IMR-90 (cell line): ENCODE results near the gene DHRS13.

ENCODE experiments used
- BHLHE40 ChIP-seq: fragments of 150-350 bp; IDR thresholded peaks from 2 replicates; pipeline ENCODE4 v1.6.1; 2016; ENCODE audit warnings: mild to moderate bottlenecking, low read depth, low read length
- CEBPB ChIP-seq: IDR thresholded peaks from 2 replicates; pipeline ENCODE4 v1.6.1; 2012; ENCODE audit warnings: low read depth, low read length, improper control_type of control experiment
- CHD1 ChIP-seq: IDR thresholded peaks from 2 replicates; pipeline ENCODE4 v1.6.1; 2012; ENCODE audit warnings: low read depth, low read length, improper control_type of control experiment
- FOS ChIP-seq: fragments of 150-350 bp; IDR thresholded peaks from 2 replicates; pipeline ENCODE4 v1.6.1; 2016; ENCODE audit warnings: low read depth, low read length
- MAZ ChIP-seq: IDR thresholded peaks from 2 replicates; pipeline ENCODE4 v1.6.1; 2012; ENCODE audit warnings: low read depth, mild to moderate bottlenecking, low read length, improper control_type of control experiment, moderate library complexity, borderline replicate concordance
- POLR2A ChIP-seq: IDR thresholded peaks from 2 replicates; pipeline ENCODE4 v1.6.1; 2012; ENCODE audit warnings: mild to moderate bottlenecking, low read depth, low read length
- RAD21 ChIP-seq: IDR thresholded peaks from 2 replicates; pipeline ENCODE4 v1.6.1; 2012; ENCODE audit warnings: low read length, improper control_type of control experiment
- RCOR1 ChIP-seq: IDR thresholded peaks from 2 replicates; pipeline ENCODE4 v1.6.1; 2012; ENCODE audit warnings: mild to moderate bottlenecking, low read length, improper control_type of control experiment; ENCODE audit not compliant: insufficient replicate concordance
- SMC3 ChIP-seq: fragments of 150-350 bp; IDR thresholded peaks from 2 replicates; pipeline ENCODE4 v1.6.1; 2016; ENCODE audit warnings: low read depth, mild to moderate bottlenecking, antibody characterized with exemption, low read length, moderate library complexity
- TF ChIP-seq, protein P1 (sequence below): conservative IDR thresholded peaks from 2 replicates; pipeline ENCODE4 v1.5.1; 2012; ENCODE audit warnings: mild to moderate bottlenecking, low read depth, low read length, improper control_type of control experiment
- TF ChIP-seq, protein P2 (sequence below): fragments of 150-350 bp; IDR thresholded peaks from 2 replicates; pipeline ENCODE4 v1.6.1; 2016; ENCODE audit warnings: low read depth, mild to moderate bottlenecking, low read length, moderate library complexity, borderline replicate concordance
- TF ChIP-seq, protein P3 (sequence below): fragments of 150-350 bp; IDR thresholded peaks from 2 replicates; pipeline ENCODE4 v1.6.1; 2017; ENCODE audit warnings: mild to moderate bottlenecking, antibody characterized with exemption, low read length, low read depth

DNA sequence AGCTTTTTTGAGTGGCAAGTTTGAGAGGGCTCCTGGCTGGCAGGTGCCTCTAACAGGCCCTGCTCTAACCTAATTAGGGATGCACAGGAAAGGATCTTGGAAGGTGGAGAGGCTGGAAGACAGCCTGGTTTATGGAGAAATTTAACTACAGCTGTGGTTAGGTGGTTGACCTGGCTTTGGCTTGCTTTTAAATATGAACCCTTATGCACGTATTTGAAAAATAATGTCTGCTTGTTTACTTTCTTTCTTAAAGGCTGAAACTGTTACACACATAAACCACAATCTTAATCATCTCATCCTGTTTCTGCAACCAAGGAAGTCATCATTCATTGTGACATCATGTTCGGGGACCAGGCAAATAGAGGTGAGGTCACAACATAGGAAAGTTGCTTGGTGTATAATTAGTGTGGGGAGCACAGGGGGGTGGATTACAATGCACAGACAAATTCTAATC is 23.1 kb upstream of the DHRS13 start:
- no peak for TF ChIP-seq POLR2A
- TF ChIP-seq, protein P1, sequence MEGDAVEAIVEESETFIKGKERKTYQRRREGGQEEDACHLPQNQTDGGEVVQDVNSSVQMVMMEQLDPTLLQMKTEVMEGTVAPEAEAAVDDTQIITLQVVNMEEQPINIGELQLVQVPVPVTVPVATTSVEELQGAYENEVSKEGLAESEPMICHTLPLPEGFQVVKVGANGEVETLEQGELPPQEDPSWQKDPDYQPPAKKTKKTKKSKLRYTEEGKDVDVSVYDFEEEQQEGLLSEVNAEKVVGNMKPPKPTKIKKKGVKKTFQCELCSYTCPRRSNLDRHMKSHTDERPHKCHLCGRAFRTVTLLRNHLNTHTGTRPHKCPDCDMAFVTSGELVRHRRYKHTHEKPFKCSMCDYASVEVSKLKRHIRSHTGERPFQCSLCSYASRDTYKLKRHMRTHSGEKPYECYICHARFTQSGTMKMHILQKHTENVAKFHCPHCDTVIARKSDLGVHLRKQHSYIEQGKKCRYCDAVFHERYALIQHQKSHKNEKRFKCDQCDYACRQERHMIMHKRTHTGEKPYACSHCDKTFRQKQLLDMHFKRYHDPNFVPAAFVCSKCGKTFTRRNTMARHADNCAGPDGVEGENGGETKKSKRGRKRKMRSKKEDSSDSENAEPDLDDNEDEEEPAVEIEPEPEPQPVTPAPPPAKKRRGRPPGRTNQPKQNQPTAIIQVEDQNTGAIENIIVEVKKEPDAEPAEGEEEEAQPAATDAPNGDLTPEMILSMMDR = no peak
- no peak for TF ChIP-seq SMC3
- TF ChIP-seq RCOR1 = no peak
- no peak for TF ChIP-seq MAZ
- TF ChIP-seq CEBPB = peak; percentile 92
- 0 out of 2 replicates have a peak, but pooled peaks have one; percentile 1 for TF ChIP-seq BHLHE40
- TF ChIP-seq CHD1 = no peak
- TF ChIP-seq, protein P2, sequence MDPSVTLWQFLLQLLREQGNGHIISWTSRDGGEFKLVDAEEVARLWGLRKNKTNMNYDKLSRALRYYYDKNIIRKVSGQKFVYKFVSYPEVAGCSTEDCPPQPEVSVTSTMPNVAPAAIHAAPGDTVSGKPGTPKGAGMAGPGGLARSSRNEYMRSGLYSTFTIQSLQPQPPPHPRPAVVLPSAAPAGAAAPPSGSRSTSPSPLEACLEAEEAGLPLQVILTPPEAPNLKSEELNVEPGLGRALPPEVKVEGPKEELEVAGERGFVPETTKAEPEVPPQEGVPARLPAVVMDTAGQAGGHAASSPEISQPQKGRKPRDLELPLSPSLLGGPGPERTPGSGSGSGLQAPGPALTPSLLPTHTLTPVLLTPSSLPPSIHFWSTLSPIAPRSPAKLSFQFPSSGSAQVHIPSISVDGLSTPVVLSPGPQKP = no peak
- TF ChIP-seq RAD21 = no peak
- peak; percentile 45; the same call in 1 of the 2 replicates for TF ChIP-seq FOS
- TF ChIP-seq, protein P3, sequence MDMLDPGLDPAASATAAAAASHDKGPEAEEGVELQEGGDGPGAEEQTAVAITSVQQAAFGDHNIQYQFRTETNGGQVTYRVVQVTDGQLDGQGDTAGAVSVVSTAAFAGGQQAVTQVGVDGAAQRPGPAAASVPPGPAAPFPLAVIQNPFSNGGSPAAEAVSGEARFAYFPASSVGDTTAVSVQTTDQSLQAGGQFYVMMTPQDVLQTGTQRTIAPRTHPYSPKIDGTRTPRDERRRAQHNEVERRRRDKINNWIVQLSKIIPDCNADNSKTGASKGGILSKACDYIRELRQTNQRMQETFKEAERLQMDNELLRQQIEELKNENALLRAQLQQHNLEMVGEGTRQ = no peak
